Erythroblast (primary cell): ENCODE measurements around the gene NEU2.

Source experiments
- GATA1 ChIP-seq: IDR thresholded peaks from 2 replicates; pipeline ENCODE4 v1.6.1; 2011; ENCODE audit warnings: low read depth, mild to moderate bottlenecking, control low read depth, low read length, moderate library complexity
- POLR2A ChIP-seq: IDR thresholded peaks from 2 replicates; pipeline ENCODE4 v1.6.1; 2011; ENCODE audit warnings: mild to moderate bottlenecking, low read length

GRCh38 chr2:233084488-233084887 lies 52.0 kb downstream of the NEU2 start:
- no peak for TF ChIP-seq POLR2A
- no peak for TF ChIP-seq GATA1
